Peyer's patch (tissue), 4 donors: Measurements from ENCODE around the gene MRPL4.

ENCODE experiments used
- CTCF ChIP-seq, 6 experiments: fragments of 450-650 bp in 4 of 6; fragments of 200-600 bp in 2 of 6; sonication (generic) in 1 of 6; IDR thresholded peaks; one replicate each; pipeline ENCODE4 v1.5.1; 2017 to 2019; ENCODE audit warnings: antibody characterized with exemption in 6 of 6, mild to moderate bottlenecking in 3 of 6, moderate library complexity in 1 of 6
- POLR2A ChIP-seq, 2 donors: fragments of 450-650 bp; IDR thresholded peaks; one replicate each; pipeline ENCODE4 v1.5.1; 2017; ENCODE audit warnings: antibody characterized with exemption in 2 of 2, mild to moderate bottlenecking in 2 of 2, moderate library complexity in 2 of 2

- TF ChIP-seq CTCF (IDR thresholded peaks at IDR 0.05) (no peak), POLR2A (IDR thresholded peaks at IDR 0.05) (no peak)
These were observed 40.3 kb downstream of the MRPL4 start for GRCh38 chr19:10292206-10292788.
